HEK293T (cell line): Measurements from ENCODE around the gene ATP9B.

Source experiments
- BHLHE40 ChIP-seq: fragments of 450-650 bp; IDR thresholded peaks from 2 replicates; pipeline ENCODE4 v1.6.1; 2016; ENCODE audit warnings: mild to moderate bottlenecking, moderate library complexity, borderline replicate concordance
- FOXA1 ChIP-seq: fragments of 450-650 bp; IDR thresholded peaks from 2 replicates; pipeline ENCODE4 v1.6.1; 2016; ENCODE audit warnings: mild to moderate bottlenecking
- FOXK2 ChIP-seq: fragments of 450-650 bp; IDR thresholded peaks from 2 replicates; pipeline ENCODE4 v1.6.1; 2016; ENCODE audit warnings: mild to moderate bottlenecking
- FOXM1 ChIP-seq: fragments of 450-650 bp; IDR thresholded peaks from 2 replicates; pipeline ENCODE4 v1.6.1; 2017; ENCODE audit warnings: mild to moderate bottlenecking, borderline replicate concordance
- HDGF ChIP-seq: fragments of 450-650 bp; IDR thresholded peaks from 2 replicates; pipeline ENCODE4 v1.6.1; 2017; ENCODE audit warnings: antibody characterized with exemption, borderline replicate concordance
- NFRKB ChIP-seq: fragments of 450-650 bp; IDR thresholded peaks from 2 replicates; pipeline ENCODE4 v1.6.1; 2016; ENCODE audit warnings: mild to moderate bottlenecking, moderate library complexity
- PKNOX1 ChIP-seq: fragments of 450-650 bp; IDR thresholded peaks from 2 replicates; pipeline ENCODE4 v1.6.1; 2016
- SP1 ChIP-seq: fragments of 450-650 bp; IDR thresholded peaks from 2 replicates; pipeline ENCODE4 v1.6.1; 2017
- SUZ12 ChIP-seq: fragments of 450-650 bp; IDR thresholded peaks from 2 replicates; pipeline ENCODE4 v1.6.1; 2016; ENCODE audit warnings: mild to moderate bottlenecking
- TARDBP ChIP-seq: fragments of 450-650 bp; IDR thresholded peaks from 2 replicates; pipeline ENCODE4 v1.6.1; 2016
- ZNF384 ChIP-seq: fragments of 450-650 bp; IDR thresholded peaks from 2 replicates; pipeline ENCODE4 v1.6.1; 2016

- no peak for TF ChIP-seq TARDBP
- no peak for TF ChIP-seq FOXK2
- TF ChIP-seq HDGF = no peak
- TF ChIP-seq SP1 = no peak
- TF ChIP-seq BHLHE40 = no peak
- TF ChIP-seq NFRKB = no peak
- TF ChIP-seq FOXM1 = no peak
- TF ChIP-seq SUZ12 = no peak
- TF ChIP-seq PKNOX1 = no peak
- TF ChIP-seq ZNF384 = no peak
- TF ChIP-seq FOXA1 = no peak
Measured at GRCh38 chr18:79378536-79379250, 309.5 kb downstream of the ATP9B start.
